ENCODE measurements around the gene FDCSP. TPM values are rescaled to one million over a fixed set of nuclear protein-coding genes. Genes with fewer than 3 reads are reported as not detected.

Gene FDCSP
- total and polyA plus RNA-seq, 2 of the 13 experiments (the other 11 are each of a cell fraction or from before 2014, with no cell fraction given), result not detected

DNA sequence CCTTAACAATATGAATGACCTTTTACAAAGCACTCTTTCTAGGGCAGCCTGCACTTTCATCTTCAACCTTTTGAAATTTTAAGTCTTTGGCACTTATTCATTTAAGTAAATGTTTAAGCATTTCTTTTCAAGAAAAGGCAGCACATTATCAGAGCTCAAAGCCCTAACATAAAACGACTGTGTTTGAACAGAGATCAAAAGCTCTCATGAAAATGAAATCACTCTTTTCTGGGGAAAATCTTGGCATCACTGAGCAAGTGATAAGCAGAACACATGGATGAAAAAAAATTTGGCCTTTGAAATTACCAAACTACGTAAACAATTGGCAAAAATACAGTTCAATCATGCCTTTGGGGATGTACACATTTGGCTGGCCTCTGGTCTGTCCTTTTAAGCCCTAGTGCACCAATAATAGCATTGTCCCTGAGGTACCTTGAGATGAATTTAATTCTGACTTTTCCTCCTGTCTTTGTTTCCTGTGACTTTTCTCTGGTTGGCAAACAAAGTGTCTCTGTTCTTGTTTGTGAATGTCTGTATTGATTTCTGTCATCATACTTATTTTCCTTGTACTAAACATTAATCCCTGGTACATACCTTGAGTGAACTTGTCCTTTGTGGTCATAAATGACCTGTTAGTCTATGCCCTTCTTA lies 43.3 kb upstream of the FDCSP start (continued):
- TF ChIP-seq, protein P1, sequence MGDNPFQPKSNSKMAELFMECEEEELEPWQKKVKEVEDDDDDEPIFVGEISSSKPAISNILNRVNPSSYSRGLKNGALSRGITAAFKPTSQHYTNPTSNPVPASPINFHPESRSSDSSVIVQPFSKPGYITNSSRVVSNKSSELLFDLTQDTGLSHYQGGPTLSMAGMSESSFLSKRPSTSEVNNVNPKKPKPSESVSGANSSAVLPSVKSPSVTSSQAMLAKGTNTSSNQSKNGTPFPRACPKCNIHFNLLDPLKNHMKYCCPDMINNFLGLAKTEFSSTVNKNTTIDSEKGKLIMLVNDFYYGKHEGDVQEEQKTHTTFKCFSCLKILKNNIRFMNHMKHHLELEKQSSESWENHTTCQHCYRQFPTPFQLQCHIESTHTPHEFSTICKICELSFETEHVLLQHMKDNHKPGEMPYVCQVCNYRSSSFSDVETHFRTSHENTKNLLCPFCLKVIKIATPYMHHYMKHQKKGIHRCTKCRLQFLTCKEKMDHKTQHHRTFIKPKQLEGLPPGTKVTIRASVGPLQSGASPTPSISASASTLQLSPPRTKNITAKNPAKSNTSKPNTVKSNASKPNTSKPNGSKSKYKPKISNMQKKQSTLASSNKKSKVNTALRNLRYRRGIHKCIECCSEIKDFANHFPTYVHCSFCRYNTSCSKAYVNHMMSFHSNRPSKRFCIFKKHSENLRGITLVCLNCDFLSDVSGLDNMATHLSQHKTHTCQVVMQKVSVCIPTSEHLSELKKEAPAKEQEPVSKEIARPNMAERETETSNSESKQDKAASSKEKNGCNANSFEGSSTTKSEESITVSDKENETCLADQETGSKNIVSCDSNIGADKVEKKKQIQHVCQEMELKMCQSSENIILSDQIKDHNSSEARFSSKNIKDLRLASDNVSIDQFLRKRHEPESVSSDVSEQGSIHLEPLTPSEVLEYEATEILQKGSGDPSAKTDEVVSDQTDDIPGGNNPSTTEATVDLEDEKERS (CRISPR knock-in tag; IDR thresholded peaks at IDR 0.05), result no peak
- TF ChIP-seq, protein P2, sequence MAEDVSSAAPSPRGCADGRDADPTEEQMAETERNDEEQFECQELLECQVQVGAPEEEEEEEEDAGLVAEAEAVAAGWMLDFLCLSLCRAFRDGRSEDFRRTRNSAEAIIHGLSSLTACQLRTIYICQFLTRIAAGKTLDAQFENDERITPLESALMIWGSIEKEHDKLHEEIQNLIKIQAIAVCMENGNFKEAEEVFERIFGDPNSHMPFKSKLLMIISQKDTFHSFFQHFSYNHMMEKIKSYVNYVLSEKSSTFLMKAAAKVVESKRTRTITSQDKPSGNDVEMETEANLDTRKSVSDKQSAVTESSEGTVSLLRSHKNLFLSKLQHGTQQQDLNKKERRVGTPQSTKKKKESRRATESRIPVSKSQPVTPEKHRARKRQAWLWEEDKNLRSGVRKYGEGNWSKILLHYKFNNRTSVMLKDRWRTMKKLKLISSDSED (CRISPR knock-in tag; IDR thresholded peaks at IDR 0.05), result no peak
- TF ChIP-seq RBAK (CRISPR knock-in tag; IDR thresholded peaks at IDR 0.05) (no peak), HNF4A (CRISPR knock-in tag; IDR thresholded peaks at IDR 0.05) (peak; percentile 77), ISX (CRISPR knock-in tag; conservative IDR thresholded peaks at IDR 0.05) (no peak), TAF15 (IDR thresholded peaks at IDR 0.05; ENCODE audit: low read depth, low read length, poor library complexity, severe bottlenecking) (no peak), PAX8 (CRISPR knock-in tag; IDR thresholded peaks at IDR 0.05; ENCODE audit: borderline replicate concordance) (no peak), ZNF274 (CRISPR knock-in tag; IDR thresholded peaks at IDR 0.05) (no peak), KMT2A (CRISPR knock-in tag; IDR thresholded peaks at IDR 0.05) (no peak), EZH2 (conservative IDR thresholded peaks at IDR 0.05; ENCODE audit: low read depth, low read length) (no peak), NFIB (CRISPR knock-in tag; IDR thresholded peaks at IDR 0.05; ENCODE audit: borderline replicate concordance) (no peak)
- TF ChIP-seq, protein P3, sequence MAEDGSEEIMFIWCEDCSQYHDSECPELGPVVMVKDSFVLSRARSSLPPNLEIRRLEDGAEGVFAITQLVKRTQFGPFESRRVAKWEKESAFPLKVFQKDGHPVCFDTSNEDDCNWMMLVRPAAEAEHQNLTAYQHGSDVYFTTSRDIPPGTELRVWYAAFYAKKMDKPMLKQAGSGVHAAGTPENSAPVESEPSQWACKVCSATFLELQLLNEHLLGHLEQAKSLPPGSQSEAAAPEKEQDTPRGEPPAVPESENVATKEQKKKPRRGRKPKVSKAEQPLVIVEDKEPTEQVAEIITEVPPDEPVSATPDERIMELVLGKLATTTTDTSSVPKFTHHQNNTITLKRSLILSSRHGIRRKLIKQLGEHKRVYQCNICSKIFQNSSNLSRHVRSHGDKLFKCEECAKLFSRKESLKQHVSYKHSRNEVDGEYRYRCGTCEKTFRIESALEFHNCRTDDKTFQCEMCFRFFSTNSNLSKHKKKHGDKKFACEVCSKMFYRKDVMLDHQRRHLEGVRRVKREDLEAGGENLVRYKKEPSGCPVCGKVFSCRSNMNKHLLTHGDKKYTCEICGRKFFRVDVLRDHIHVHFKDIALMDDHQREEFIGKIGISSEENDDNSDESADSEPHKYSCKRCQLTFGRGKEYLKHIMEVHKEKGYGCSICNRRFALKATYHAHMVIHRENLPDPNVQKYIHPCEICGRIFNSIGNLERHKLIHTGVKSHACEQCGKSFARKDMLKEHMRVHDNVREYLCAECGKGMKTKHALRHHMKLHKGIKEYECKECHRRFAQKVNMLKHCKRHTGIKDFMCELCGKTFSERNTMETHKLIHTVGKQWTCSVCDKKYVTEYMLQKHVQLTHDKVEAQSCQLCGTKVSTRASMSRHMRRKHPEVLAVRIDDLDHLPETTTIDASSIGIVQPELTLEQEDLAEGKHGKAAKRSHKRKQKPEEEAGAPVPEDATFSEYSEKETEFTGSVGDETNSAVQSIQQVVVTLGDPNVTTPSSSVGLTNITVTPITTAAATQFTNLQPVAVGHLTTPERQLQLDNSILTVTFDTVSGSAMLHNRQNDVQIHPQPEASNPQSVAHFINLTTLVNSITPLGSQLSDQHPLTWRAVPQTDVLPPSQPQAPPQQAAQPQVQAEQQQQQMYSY (CRISPR knock-in tag; IDR thresholded peaks at IDR 0.05), result no peak
- TF ChIP-seq, protein P4, sequence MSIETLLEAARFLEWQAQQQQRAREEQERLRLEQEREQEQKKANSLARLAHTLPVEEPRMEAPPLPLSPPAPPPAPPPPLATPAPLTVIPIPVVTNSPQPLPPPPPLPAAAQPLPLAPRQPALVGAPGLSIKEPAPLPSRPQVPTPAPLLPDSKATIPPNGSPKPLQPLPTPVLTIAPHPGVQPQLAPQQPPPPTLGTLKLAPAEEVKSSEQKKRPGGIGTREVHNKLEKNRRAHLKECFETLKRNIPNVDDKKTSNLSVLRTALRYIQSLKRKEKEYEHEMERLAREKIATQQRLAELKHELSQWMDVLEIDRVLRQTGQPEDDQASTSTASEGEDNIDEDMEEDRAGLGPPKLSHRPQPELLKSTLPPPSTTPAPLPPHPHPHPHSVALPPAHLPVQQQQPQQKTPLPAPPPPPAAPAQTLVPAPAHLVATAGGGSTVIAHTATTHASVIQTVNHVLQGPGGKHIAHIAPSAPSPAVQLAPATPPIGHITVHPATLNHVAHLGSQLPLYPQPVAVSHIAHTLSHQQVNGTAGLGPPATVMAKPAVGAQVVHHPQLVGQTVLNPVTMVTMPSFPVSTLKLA (IDR thresholded peaks at IDR 0.05), result peak; percentile 3; the same call in 1 of the 2 replicates
- TF ChIP-seq, protein P5, sequence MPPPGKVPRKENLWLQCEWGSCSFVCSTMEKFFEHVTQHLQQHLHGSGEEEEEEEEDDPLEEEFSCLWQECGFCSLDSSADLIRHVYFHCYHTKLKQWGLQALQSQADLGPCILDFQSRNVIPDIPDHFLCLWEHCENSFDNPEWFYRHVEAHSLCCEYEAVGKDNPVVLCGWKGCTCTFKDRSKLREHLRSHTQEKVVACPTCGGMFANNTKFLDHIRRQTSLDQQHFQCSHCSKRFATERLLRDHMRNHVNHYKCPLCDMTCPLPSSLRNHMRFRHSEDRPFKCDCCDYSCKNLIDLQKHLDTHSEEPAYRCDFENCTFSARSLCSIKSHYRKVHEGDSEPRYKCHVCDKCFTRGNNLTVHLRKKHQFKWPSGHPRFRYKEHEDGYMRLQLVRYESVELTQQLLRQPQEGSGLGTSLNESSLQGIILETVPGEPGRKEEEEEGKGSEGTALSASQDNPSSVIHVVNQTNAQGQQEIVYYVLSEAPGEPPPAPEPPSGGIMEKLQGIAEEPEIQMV (CRISPR knock-in tag; IDR thresholded peaks at IDR 0.05; ENCODE audit: low read depth), result no peak

Data from HepG2 (cell line).